ENCODE results near the gene ZC3H13. TPM values are rescaled to one million over a fixed set of nuclear protein-coding genes. Genes with fewer than 3 reads are reported as not detected.
"Not testable (repeated sequence)": the region's sequence is repeated elsewhere in the genome, so short reads cannot be mapped to it uniquely, and the experiment has no call there.

ZC3H13 gene
- total RNA-seq, 1 donor from 2014 or later = 30.2 TPM

DNA sequence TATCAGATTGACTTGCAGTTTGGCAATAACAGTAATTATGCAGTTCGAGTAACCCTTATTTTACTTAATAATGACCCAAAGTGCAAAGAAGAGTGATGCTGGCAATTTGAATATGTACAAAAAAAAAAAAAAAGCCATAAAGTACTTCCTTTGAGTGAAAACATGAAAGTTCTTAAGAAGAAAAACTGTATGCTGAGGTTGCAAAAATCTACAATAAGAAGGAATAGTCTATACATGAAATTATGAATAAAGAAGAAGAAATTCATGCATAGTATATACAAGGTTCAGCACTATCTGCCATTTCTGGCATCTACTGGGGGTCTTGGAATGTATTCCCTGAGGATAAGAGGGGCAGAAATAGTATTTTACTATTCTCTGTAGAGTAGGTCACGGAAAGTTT is 55.9 kb downstream of the ZC3H13 start:
- DNase-seq (ENCODE audit: extremely low spot score in 2 of 2) = no peak
- H3K9me3 ChIP-seq = no peaks in the 10 kb centered on the region
- intact Hi-C loops (cut with DNase I) = no loop called here
- no peaks in the 10 kb centered on the region for H3K27me3 ChIP-seq
- no peaks in the 10 kb centered on the region for H3K4me1 ChIP-seq
- H3K27ac ChIP-seq = no peak overlapping the region
- peaks cover 0 to 29% of the 10 kb centered on the region in 2 donors for H3K36me3 ChIP-seq
- TF ChIP-seq, protein P1, sequence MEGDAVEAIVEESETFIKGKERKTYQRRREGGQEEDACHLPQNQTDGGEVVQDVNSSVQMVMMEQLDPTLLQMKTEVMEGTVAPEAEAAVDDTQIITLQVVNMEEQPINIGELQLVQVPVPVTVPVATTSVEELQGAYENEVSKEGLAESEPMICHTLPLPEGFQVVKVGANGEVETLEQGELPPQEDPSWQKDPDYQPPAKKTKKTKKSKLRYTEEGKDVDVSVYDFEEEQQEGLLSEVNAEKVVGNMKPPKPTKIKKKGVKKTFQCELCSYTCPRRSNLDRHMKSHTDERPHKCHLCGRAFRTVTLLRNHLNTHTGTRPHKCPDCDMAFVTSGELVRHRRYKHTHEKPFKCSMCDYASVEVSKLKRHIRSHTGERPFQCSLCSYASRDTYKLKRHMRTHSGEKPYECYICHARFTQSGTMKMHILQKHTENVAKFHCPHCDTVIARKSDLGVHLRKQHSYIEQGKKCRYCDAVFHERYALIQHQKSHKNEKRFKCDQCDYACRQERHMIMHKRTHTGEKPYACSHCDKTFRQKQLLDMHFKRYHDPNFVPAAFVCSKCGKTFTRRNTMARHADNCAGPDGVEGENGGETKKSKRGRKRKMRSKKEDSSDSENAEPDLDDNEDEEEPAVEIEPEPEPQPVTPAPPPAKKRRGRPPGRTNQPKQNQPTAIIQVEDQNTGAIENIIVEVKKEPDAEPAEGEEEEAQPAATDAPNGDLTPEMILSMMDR (IDR thresholded peaks at IDR 0.05) = no peak
- TF ChIP-seq POLR2A (IDR thresholded peaks at IDR 0.05) (no peak), POLR2AphosphoS5 (IDR thresholded peaks at IDR 0.05; ENCODE audit: insufficient read depth in 1 of 2, low read depth in 1 of 2) (no peak)
- no peak overlapping the region for H3K4me3 ChIP-seq

DNA sequence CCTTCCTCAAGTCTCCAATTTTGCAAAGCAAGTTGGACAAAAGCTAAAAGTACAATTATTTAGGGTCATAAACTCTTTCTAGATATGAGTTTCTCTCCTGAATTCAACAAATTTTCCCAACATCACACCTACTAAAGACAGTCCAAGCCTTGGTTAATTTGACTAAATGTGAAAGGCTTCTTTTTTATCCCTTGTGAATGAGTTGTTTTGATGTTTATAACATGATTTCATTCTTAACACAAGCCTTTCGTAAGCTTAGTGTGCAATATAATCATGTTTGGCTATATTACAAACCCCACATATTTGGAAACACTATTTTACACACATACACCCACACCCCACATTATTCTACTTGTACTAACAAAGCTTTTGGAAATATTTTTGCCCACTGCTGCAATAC is 57.3 kb downstream of the ZC3H13 start:
- peaks cover 0 to 18% of the 10 kb centered on the region in 2 donors for H3K36me3 ChIP-seq
- H3K4me3 ChIP-seq = no peak overlapping the region
- H3K4me1 ChIP-seq = no peaks in the 10 kb centered on the region
- H3K9me3 ChIP-seq = no peaks in the 10 kb centered on the region
- no peak for DNase-seq (ENCODE audit: extremely low spot score in 2 of 2)
- no peak overlapping the region for H3K27ac ChIP-seq
- no peaks in the 10 kb centered on the region for H3K27me3 ChIP-seq
- intact Hi-C loops (cut with DNase I) = no loop called here
- TF ChIP-seq POLR2AphosphoS5 (IDR thresholded peaks at IDR 0.05; ENCODE audit: insufficient read depth in 1 of 2, low read depth in 1 of 2) (no peak), POLR2A (IDR thresholded peaks at IDR 0.05) (no peak)
- TF ChIP-seq, protein P1 (IDR thresholded peaks at IDR 0.05) = no peak

DNA sequence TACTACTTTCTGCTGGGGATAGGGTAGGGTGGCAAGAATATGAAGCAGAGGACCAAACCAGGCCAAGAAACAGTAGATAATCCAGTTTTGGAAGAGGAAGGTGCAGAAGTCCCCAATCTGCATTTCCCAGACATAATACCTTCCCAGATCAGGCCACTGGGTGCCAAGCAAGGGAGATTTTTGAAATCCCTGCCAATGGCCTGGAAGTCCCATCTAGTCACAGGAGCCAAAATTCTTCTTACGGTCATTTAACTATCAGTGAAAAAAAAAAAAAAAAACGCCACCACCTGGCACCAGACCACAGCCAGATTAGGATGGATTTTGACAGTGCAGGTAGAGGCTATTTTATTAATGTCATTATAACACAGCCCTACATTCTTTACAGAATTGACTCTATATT is 57.8 kb downstream of the ZC3H13 start:
- H3K27ac ChIP-seq = no peak overlapping the region
- intact Hi-C loops (cut with DNase I) = no loop called here
- H3K4me3 ChIP-seq = no peak overlapping the region
- TF ChIP-seq POLR2A (IDR thresholded peaks at IDR 0.05) = no peak
- TF ChIP-seq, protein P1 (IDR thresholded peaks at IDR 0.05) = no peak
- no peaks in the 10 kb centered on the region for H3K4me1 ChIP-seq
- no peak for DNase-seq (ENCODE audit: extremely low spot score in 2 of 2)
- peaks cover 0 to 13% of the 10 kb centered on the region in 2 donors for H3K36me3 ChIP-seq
- no peaks in the 10 kb centered on the region for H3K27me3 ChIP-seq
- H3K9me3 ChIP-seq = no peaks in the 10 kb centered on the region

DNA sequence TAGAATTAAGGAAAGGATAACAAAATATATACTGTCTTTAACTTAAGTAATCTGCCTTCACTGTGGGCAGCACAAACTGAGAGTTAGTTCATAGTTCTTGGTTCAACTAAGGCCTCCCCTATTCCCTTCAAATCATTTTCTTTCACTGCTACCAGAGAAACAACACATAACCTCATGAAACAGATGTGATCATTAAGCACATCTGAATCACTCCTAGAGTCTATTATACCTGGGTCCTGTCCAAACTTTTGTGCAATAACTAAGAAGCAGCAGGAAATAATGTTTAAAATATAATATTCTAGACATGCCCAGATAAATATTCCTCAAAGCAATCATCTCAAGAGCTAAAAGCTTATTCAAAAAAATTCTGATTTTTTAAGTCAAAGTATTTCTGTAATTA is 62.9 kb downstream of the ZC3H13 start:
- intact Hi-C loops (cut with DNase I) = no loop called here
- no peak for TF ChIP-seq POLR2AphosphoS5 (IDR thresholded peaks at IDR 0.05; ENCODE audit: insufficient read depth in 1 of 2, low read depth in 1 of 2)
- no peak for TF ChIP-seq POLR2A (IDR thresholded peaks at IDR 0.05)
- TF ChIP-seq, protein P1 (IDR thresholded peaks at IDR 0.05) = no peak
- H3K27ac ChIP-seq = peak overlapping the region; percentile 4
- no peak for DNase-seq (ENCODE audit: extremely low spot score in 2 of 2)
- H3K9me3 ChIP-seq = no peaks in the 10 kb centered on the region
- no peaks in the 10 kb centered on the region for H3K4me1 ChIP-seq
- H3K36me3 ChIP-seq = peaks cover 0 to 35% of the 10 kb centered on the region in 2 donors
- H3K4me3 ChIP-seq = no peak overlapping the region
- no peaks in the 10 kb centered on the region for H3K27me3 ChIP-seq

DNA sequence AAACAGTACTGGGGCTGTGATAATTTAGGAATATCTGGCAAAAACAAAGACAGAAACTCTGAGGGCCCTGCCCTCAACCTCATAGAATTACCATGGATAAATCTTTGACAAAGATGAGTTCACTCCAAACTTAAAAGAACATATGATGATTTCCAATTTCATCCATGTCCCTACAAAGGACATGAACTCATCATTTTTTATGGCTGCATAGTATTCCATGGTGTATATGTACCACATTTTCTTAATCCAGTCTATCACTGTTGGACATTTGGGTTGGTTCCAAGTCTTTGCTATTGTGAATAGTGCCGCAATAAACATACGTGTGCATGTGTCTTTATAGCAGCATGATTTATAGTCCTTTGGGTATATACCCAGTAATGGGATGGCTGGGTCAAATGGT is 71.4 kb downstream of the ZC3H13 start:
- H3K4me3 ChIP-seq; H3K4me1 ChIP-seq; DNase-seq (ENCODE audit: extremely low spot score in 2 of 2); intact Hi-C loops (cut with DNase I); H3K9me3 ChIP-seq; H3K27me3 ChIP-seq; H3K27ac ChIP-seq: not testable (repeated sequence)
- H3K36me3 ChIP-seq = peaks cover 0 to 17% of the 10 kb centered on the region in 2 donors

DNA sequence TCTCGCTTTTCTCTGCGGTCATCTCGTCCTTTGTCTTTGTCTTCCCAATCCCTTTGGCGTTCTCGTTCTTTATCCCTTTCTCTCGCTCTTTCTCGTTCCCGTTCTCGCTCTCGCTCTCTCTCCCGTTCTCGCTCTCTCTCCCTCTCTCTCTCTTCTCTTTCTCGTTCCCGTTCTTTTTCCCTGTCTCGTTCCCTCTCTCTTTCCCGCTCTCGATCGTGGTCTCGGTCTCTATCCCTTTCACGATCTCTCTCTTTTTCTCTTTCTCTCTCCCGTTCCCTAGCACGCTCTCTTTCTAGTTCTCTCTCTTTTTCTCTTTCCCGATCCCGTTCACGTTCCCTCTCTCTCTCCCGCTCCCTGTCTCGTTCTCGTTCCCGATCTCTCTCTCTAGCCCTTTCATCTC is 77.2 kb downstream of the ZC3H13 start:
- Histone ChIP-seq H3K4me3 (no peak overlapping the region), H3K36me3 (peaks cover 0 to 30% of the 10 kb centered on the region in 2 donors), H3K4me1 (no peaks in the 10 kb centered on the region), H3K9me3 (no peaks in the 10 kb centered on the region), H3K27ac (no peak overlapping the region), H3K27me3 (no peaks in the 10 kb centered on the region)
- intact Hi-C loops (cut with DNase I) = no loop called here
- no peak for DNase-seq (ENCODE audit: extremely low spot score in 2 of 2)
- TF ChIP-seq, protein P1 (IDR thresholded peaks at IDR 0.05) = no peak
- TF ChIP-seq POLR2A (IDR thresholded peaks at IDR 0.05) (no peak), POLR2AphosphoS5 (IDR thresholded peaks at IDR 0.05; ENCODE audit: insufficient read depth in 1 of 2, low read depth in 1 of 2) (no peak)

Measured in vagina (tissue), 2 donors.